GM18867 (cell line): ENCODE results near the gene NAA30.

Experiments used
- ATAC-seq: cut with Tn5 transposase; IDR thresholded peaks from one replicate; pipeline ENCODE4 v1.9.1; 2021; ENCODE audit warnings: mild to moderate bottlenecking, moderate library complexity; ENCODE audit not compliant: unreplicated experiment

NAA30 gene

GRCh38 chr14:57392830-57393229 is 2.4 kb downstream of the NAA30 start:
- ATAC-seq, result no peak

GRCh38 chr14:57400556-57401494 is 10.4 kb downstream of the NAA30 start:
- ATAC-seq, result no peak

- no peak for ATAC-seq
Measured at GRCh38 chr14:57401501-57401900, 11.1 kb downstream of the NAA30 start.

- ATAC-seq, result no peak
Measured at GRCh38 chr14:57402173-57402852, 11.9 kb downstream of the NAA30 start.

- no peak for ATAC-seq
Measured at GRCh38 chr14:57403521-57403864, 13.1 kb downstream of the NAA30 start.

GRCh38 chr14:57405562-57405961 is 15.2 kb downstream of the NAA30 start:
- no peak for ATAC-seq

- no peak for ATAC-seq
Measured at GRCh38 chr14:57408037-57408436, 17.7 kb downstream of the NAA30 start.

GRCh38 chr14:57408634-57409033 is 18.2 kb downstream of the NAA30 start:
- no peak for ATAC-seq

- ATAC-seq, result no peak
Measured at GRCh38 chr14:57412341-57412740, 22.0 kb downstream of the NAA30 start.

GRCh38 chr14:57413849-57414248 is 23.5 kb downstream of the NAA30 start:
- no peak for ATAC-seq

- no peak for ATAC-seq
Measured at GRCh38 chr14:57417228-57417627, 26.8 kb downstream of the NAA30 start.

- ATAC-seq, result no peak
Measured at GRCh38 chr14:57418999-57419398, 28.6 kb downstream of the NAA30 start.

- ATAC-seq, result no peak
Measured at GRCh38 chr14:57420033-57420432, 29.6 kb downstream of the NAA30 start.

- ATAC-seq, result no peak
Measured at GRCh38 chr14:57420986-57421385, 30.6 kb downstream of the NAA30 start.

- ATAC-seq, result no peak
Measured at GRCh38 chr14:57435923-57436322, 45.5 kb downstream of the NAA30 start.

- ATAC-seq, result no peak
Measured at GRCh38 chr14:57461777-57462320, 71.5 kb downstream of the NAA30 start.

GRCh38 chr14:57462551-57462950 is 72.2 kb downstream of the NAA30 start:
- ATAC-seq, result no peak

- ATAC-seq, result peak; percentile 77
Measured at GRCh38 chr14:57464008-57464730, 73.8 kb downstream of the NAA30 start.
